Measurements from ENCODE around the gene CBARP. TPM values are rescaled to one million over a fixed set of nuclear protein-coding genes. Genes with fewer than 3 reads are reported as not detected.

Gene CBARP
- total RNA-seq, 4 donors from 2014 or later: 8.1 to 16.7 (median 13.6) TPM

DNA sequence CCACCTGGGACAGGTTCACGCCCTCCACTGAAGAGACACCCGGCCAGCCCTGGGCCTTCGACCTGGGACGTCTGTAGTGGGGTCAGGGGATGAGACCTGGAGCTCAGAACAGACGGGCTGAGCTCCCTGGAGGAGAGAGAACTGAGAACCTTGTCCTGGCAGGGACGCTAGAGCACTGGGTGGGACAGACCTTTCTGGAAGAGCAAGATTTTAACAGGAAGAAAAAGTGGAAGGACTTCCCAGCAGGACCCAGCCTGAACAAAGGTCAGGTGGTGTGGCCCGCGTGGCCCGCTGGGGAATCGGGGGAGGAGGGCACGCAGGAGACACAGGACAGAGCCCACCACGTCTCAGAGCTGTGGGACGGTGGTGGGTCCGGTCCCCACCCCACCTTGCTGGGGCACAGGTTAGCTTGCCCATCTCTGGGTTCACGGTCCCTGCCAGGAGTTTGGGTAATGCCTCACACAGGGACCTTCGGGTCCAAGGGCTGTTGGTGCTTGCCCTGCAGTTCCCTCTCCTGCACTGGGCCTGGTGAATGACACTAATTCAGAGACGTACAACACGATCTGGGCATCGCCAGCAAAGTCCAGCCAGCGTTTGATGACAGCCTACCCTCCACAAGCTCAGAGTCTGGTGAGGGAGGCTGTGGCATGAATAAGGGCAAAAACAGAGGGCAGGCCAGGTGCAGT lies 46.6 kb upstream of the CBARP start:
- DNase-seq (ENCODE audit: low spot score in 2 of 2): no peak
- H3K4me3 ChIP-seq (ENCODE audit: low read depth, poor library complexity, severe bottlenecking): no peak overlapping the region
- 51 to 56% methylated on average over 19 to 20 of the region's 20 CpGs for WGBS, 2 donors
- TF ChIP-seq POLR2A (IDR thresholded peaks at IDR 0.05): no peak
- TF ChIP-seq, protein P1, sequence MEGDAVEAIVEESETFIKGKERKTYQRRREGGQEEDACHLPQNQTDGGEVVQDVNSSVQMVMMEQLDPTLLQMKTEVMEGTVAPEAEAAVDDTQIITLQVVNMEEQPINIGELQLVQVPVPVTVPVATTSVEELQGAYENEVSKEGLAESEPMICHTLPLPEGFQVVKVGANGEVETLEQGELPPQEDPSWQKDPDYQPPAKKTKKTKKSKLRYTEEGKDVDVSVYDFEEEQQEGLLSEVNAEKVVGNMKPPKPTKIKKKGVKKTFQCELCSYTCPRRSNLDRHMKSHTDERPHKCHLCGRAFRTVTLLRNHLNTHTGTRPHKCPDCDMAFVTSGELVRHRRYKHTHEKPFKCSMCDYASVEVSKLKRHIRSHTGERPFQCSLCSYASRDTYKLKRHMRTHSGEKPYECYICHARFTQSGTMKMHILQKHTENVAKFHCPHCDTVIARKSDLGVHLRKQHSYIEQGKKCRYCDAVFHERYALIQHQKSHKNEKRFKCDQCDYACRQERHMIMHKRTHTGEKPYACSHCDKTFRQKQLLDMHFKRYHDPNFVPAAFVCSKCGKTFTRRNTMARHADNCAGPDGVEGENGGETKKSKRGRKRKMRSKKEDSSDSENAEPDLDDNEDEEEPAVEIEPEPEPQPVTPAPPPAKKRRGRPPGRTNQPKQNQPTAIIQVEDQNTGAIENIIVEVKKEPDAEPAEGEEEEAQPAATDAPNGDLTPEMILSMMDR (IDR thresholded peaks at IDR 0.05): no peak
- intact Hi-C loops (cut with DNase I; ENCODE audit: low total_unique reads): loop anchor here (10.0 kb wide), 1 partner anchor 70 kb away; a partner anchor contains a TSS

DNA sequence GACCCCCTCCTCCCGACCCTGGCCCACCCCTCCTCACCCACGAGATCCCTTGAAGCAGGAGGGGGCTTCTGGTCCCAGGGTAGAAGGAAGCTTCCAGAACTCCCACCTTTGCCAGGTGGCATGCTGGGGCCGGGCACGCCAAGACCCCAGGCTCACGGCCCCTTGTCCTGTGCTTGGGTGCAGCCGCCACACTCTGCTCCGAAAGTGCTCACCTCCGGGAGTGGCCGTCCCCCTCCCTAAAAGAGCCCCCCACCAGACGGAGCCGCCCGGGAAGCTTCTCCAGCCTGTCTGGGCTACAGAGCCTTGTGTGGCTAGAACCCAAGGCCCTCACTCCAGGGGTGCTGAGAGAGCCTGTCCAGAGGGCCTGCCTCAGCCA lies 46.1 kb upstream of the CBARP start:
- whole genome bisulfite sequencing, 2 donors: 69 to 76% methylated on average over 9 to 12 of the region's 12 CpGs
- no peak overlapping the region for H3K4me3 ChIP-seq (ENCODE audit: low read depth, poor library complexity, severe bottlenecking)
- TF ChIP-seq POLR2A (IDR thresholded peaks at IDR 0.05): no peak
- TF ChIP-seq, protein P1 (IDR thresholded peaks at IDR 0.05): no peak
- intact Hi-C loops (cut with DNase I; ENCODE audit: low total_unique reads): loop anchor here (10.0 kb wide), 1 partner anchor 71 kb away; a partner anchor contains a TSS
- DNase-seq (ENCODE audit: low spot score in 2 of 2): no peak

DNA sequence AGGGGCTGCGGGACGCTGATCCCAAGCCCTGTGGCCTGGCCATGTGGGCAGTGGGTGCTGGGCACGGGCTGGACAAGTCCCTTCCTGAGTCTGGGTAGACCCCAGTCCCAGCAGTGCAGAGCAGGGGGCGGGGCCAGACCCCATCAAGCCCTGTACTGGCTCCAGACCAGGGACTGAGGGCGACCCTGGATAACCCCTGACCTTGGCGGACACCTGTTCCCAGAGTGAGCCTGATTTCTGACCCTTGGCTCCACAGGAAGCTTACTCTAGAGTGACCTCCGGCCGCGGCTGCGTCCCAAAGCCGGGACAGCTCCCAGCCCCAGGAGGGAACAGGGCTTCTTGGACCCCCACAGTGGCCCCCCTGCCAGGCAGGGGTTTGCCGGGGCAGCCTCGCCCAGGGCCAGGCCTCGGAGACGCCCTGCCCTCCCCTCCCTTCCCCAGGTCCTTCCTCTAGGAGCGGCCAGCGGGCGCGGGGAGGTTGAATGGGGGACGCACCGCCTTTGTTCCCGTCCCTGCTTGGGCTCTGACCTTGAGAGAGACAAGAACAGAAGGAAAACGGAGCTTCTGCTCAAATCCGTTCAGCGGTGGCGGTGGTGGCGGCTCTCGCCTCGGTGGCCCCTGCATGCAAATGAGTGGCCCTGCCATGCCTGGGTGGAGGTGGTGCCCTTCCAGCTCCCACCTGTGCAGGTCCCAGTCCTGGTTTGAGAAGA lies 45.6 kb upstream of the CBARP start:
- WGBS, 2 donors: 73 to 74% methylated on average over 21 to 28 of the region's 29 CpGs
- TF ChIP-seq POLR2A (IDR thresholded peaks at IDR 0.05): no peak
- TF ChIP-seq, protein P1 (IDR thresholded peaks at IDR 0.05): no peak
- intact Hi-C loops (cut with DNase I; ENCODE audit: low total_unique reads): loop anchor here (10.0 kb wide), 1 partner anchor 71 kb away; a partner anchor contains a TSS
- H3K4me3 ChIP-seq (ENCODE audit: low read depth, poor library complexity, severe bottlenecking): no peak overlapping the region
- no peak for DNase-seq (ENCODE audit: low spot score in 2 of 2)

DNA sequence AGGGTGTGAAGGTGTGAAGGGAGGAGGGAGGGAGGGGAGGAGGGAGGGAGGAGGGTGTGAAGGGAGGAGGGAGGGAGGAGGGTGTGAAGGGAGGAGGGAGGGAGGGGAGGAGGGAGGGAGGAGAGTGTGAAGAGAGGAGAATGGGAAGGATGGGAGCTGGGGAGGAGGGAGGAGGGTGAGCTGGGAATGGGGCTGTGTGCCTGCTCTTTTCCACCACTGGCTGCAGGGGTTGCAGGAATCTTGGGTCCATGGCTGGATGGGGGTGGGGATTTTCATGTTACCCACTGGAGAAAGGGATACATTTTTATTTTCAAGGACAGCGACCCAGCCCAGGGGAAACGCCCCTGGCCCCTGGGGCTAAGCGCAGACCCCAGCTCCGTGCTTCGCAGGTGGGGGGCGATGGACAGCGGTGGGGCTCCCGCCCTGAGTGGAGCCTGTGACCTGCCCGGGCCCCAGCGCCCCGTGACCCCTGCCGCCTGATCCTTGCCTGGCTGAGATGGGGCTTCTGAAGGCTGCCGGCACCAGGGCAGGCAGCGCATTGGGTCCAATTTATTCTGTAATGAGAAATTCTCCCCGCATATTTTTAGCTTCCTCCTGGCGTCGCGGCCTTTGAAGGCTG lies 44.9 kb upstream of the CBARP start:
- no peak for DNase-seq (ENCODE audit: low spot score in 2 of 2)
- WGBS, 2 donors: 60 to 72% methylated on average over 15 to 18 of the region's 18 CpGs
- no peak for TF ChIP-seq POLR2A (IDR thresholded peaks at IDR 0.05)
- TF ChIP-seq, protein P1 (IDR thresholded peaks at IDR 0.05): no peak
- H3K4me3 ChIP-seq (ENCODE audit: low read depth, poor library complexity, severe bottlenecking): no peak overlapping the region
- intact Hi-C loops (cut with DNase I; ENCODE audit: low total_unique reads): loop anchor here (10.0 kb wide), 1 partner anchor 72 kb away; a partner anchor contains a TSS

DNA sequence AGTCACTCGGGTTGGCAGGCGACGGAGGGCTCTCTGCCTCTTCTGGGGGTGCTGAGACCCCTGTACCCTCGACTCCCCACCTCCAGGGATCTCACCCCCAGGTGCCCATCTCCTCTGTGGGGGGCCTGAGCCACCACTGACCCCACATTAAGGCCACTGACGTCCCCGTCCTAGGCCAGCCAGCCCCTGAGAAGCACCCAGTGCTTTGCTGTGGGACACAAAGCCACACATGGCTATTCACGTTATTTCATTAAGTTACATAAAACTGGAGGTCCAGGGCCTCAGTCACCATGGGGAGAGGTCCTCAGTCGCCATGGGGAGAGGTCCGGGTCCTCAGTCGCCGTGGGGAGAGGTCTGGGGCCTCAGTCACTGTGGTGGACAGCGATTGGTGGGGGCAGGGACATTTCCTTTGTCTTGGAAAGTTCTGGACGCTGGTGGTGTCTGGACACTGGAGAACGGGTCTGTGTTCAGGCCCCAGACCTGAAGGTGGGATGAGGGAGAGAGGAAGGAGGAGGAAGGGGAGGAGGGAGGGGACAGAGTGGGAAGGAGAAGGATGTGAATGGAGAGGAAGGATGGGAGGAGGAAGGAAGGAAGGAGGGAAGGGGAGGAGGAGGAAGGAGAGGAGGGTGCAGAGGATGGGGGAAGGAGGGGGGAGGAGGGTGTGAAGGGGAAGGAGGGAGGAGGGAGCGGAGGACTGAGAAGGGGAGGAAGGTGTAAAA lies 43.9 kb upstream of the CBARP start:
- intact Hi-C loops (cut with DNase I; ENCODE audit: low total_unique reads): loop anchor here (10.0 kb wide), 1 partner anchor 73 kb away; a partner anchor contains a TSS
- no peak overlapping the region for H3K4me3 ChIP-seq (ENCODE audit: low read depth, poor library complexity, severe bottlenecking)
- 61 to 65% methylated on average over 11 to 13 of the region's 15 CpGs for WGBS, 2 donors
- no peak for DNase-seq (ENCODE audit: low spot score in 2 of 2)
- no peak for TF ChIP-seq POLR2A (IDR thresholded peaks at IDR 0.05)
- TF ChIP-seq, protein P1 (IDR thresholded peaks at IDR 0.05): no peak
